Muscle of leg (tissue), 16 donors: ENCODE results near the gene MLYCD. TPM values are rescaled to one million over a fixed set of nuclear protein-coding genes. Genes with fewer than 3 reads are reported as not detected.

Source experiments
- DNase-seq: peaks from one replicate; pipeline ENCODE4 v3.0.0; 2013
- H3K27ac ChIP-seq: one replicate; pipeline ENCODE4 v1.5.1; 2013; ENCODE audit warnings: mild to moderate bottlenecking, low read length, control low read depth
- H3K27me3 ChIP-seq: one replicate; pipeline ENCODE4 v1.6.1; 2013; ENCODE audit warnings: low read length; ENCODE audit not compliant: control insufficient read depth, insufficient read depth
- H3K36me3 ChIP-seq: one replicate; pipeline ENCODE4 v1.6.1; 2013; ENCODE audit warnings: low read length; ENCODE audit not compliant: control insufficient read depth, insufficient read depth
- H3K4me1 ChIP-seq: one replicate; pipeline ENCODE4 v1.6.1; 2013; ENCODE audit warnings: low read length; ENCODE audit not compliant: control insufficient read depth, insufficient read depth
- H3K4me3 ChIP-seq: one replicate; pipeline ENCODE4 v1.5.1; 2013; ENCODE audit warnings: low read length, control low read depth
- H3K9me3 ChIP-seq: replicated peaks from 2 replicates; pipeline ENCODE4 v1.6.1; 2013; ENCODE audit warnings: low read depth, low read length; ENCODE audit not compliant: control insufficient read depth
- WGBS: methylation state at CpG from one replicate; pipeline ENCODE4 v1.1.5; 2013; ENCODE audit warnings: missing lambda C conversion rate; ENCODE audit not compliant: insufficient coverage; 5-methylcytosine and 5-hydroxymethylcytosine counted together
- long read RNA-seq, 11 donors: transcript quantifications; one replicate each; lab custom pipeline, GENCODE V29; 2026
- polyA plus RNA-seq, 8 donors: library from polyadenylated mRNA; unstranded; fragments of 120-200 nt; gene quantifications; one replicate each; pipeline versions ENCODE4 v1.2.1 to v1.2.3, GENCODE V29; 2013; ENCODE audit warnings: inconsistent platforms in 1 of 8, low replicate concordance in 1 of 8; ENCODE audit not compliant: insufficient read length in 8 of 8, insufficient read depth in 1 of 8
- total RNA-seq: library from RNA; stranded (reverse); fragments of 120-200 nt; gene quantifications from one replicate; pipeline ENCODE4 v1.2.4, GENCODE V29; 2013

MLYCD gene
- 3.8 TPM for total RNA-seq
- polyA plus RNA-seq = 1 to 10 TPM; 2.6 to 6.3 (median 4.0) TPM
- long read RNA-seq, donor 1, full-length matches to known transcripts = 3 of 3 reads
- long read RNA-seq, donor 1, partial matches to known transcripts = 0 of 3 reads
- long read RNA-seq, donor 1, other reads (novel, unspliced or antisense) = 0 of 3 reads
- long read RNA-seq, donor 2 = 0 reads
- long read RNA-seq, donor 3, full-length matches to known transcripts = 8 of 8 reads
- long read RNA-seq, donor 3, partial matches to known transcripts = 0 of 8 reads
- long read RNA-seq, donor 3, other reads (novel, unspliced or antisense) = 0 of 8 reads
- long read RNA-seq, donor 4, full-length matches to known transcripts = 7 of 7 reads
- long read RNA-seq, donor 4, partial matches to known transcripts = 0 of 7 reads
- long read RNA-seq, donor 4, other reads (novel, unspliced or antisense) = 0 of 7 reads
- long read RNA-seq, donor 5, full-length matches to known transcripts = 8 of 8 reads
- long read RNA-seq, donor 5, partial matches to known transcripts = 0 of 8 reads
- long read RNA-seq, donor 5, other reads (novel, unspliced or antisense) = 0 of 8 reads
- long read RNA-seq, donor 6, full-length matches to known transcripts = 18 of 18 reads
- long read RNA-seq, donor 6, partial matches to known transcripts = 0 of 18 reads
- long read RNA-seq, donor 6, other reads (novel, unspliced or antisense) = 0 of 18 reads
- long read RNA-seq, donor 7, full-length matches to known transcripts = 7 of 7 reads
- long read RNA-seq, donor 7, partial matches to known transcripts = 0 of 7 reads
- long read RNA-seq, donor 7, other reads (novel, unspliced or antisense) = 0 of 7 reads
- long read RNA-seq, donor 8, full-length matches to known transcripts = 4 of 4 reads
- long read RNA-seq, donor 8, partial matches to known transcripts = 0 of 4 reads
- long read RNA-seq, donor 8, other reads (novel, unspliced or antisense) = 0 of 4 reads
- long read RNA-seq, donor 9, full-length matches to known transcripts = 4 of 4 reads
- long read RNA-seq, donor 9, partial matches to known transcripts = 0 of 4 reads
- long read RNA-seq, donor 9, other reads (novel, unspliced or antisense) = 0 of 4 reads
- long read RNA-seq, donor 10, full-length matches to known transcripts = 5 of 5 reads
- long read RNA-seq, donor 10, partial matches to known transcripts = 0 of 5 reads
- long read RNA-seq, donor 10, other reads (novel, unspliced or antisense) = 0 of 5 reads
- long read RNA-seq, donor 11, full-length matches to known transcripts = 7 of 7 reads
- long read RNA-seq, donor 11, partial matches to known transcripts = 0 of 7 reads
- long read RNA-seq, donor 11, other reads (novel, unspliced or antisense) = 0 of 7 reads

DNA sequence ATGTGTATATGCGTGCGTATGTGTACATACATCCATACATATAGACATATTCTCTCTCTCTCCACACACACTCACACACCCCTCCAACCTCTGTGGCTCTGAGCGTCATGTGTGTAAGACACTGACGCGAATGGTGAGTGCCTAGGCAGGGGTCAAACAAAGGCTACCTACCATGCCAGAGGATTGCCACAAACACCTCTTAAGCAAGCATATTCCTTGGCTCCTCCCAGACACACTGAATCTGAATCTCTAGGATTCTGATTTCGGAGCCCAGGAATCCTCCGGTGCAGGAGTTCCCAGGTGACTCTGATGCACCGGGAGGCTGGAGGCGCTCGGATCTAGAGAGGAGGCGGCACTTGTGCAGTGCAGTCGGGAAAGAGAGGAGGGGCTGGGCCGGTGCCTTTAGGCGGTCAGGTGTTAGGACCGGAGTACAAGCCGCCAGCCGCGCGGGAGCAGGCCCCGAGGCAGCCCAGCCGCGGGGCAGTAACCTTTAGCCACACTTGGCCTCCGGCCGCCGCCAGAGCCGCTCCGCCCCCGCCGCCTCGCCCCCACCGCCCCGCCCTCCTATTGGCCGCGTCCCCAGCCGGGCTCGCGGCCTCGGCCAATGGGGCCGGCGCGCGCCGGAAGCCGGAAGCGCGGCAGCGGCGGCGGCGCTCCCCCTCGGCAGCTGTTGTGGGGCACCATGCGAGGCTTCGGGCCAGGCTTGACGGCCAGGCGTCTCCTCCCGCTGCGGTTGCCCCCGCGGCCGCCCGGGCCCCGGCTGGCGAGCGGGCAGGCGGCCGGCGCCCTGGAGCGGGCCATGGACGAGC lies at the start of gene MLYCD:
Gene MLYCD (plus strand): TSS at position 653 of the 809 bp plus-strand sequence. CDS start 30 bp downstream, at position 683.
- Histone ChIP-seq H3K9me3 (no peaks in the 10 kb centered on the region), H3K4me3 (peak within 1 kb of the TSS; percentile 50), H3K27ac (peak within 1 kb of the TSS; percentile 83), H3K4me1 (peaks cover 29% of the 10 kb centered on the region), H3K36me3 (peaks cover 4% of the 10 kb centered on the region), H3K27me3 (no peaks in the 10 kb centered on the region)
- 3% methylated on average over 67 of the region's 69 CpGs for WGBS
- peak; percentile 93 for DNase-seq

DNA sequence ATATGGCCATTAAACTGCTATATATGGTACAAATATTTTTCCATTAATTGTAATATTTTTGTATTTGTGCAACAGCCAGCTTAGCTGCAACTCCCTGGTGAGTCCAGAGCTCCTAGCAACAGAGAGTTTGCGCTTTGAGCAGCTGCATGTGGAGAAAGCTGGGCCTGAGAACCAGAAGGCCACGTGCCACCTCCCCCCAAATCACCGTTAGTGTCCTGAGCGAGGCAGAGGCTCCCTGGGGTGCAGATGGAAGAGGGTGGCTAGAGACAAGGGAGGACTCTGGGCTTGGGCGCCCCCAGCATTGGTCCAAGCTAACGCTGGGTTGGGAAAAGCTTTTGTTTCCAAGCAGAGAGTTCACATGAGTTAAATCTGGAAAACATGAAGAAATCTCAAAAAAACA lies 49.5 kb upstream of the MLYCD start:
- H3K27ac ChIP-seq = peak overlapping the region; percentile 71
- H3K4me3 ChIP-seq = no peak overlapping the region
- H3K4me1 ChIP-seq = peaks cover 9% of the 10 kb centered on the region
- 53% methylated on average over 2 of the region's 6 CpGs for WGBS
- DNase-seq = peak; percentile 93
- no peaks in the 10 kb centered on the region for H3K9me3 ChIP-seq
- H3K27me3 ChIP-seq = no peaks in the 10 kb centered on the region
- no peaks in the 10 kb centered on the region for H3K36me3 ChIP-seq

DNA sequence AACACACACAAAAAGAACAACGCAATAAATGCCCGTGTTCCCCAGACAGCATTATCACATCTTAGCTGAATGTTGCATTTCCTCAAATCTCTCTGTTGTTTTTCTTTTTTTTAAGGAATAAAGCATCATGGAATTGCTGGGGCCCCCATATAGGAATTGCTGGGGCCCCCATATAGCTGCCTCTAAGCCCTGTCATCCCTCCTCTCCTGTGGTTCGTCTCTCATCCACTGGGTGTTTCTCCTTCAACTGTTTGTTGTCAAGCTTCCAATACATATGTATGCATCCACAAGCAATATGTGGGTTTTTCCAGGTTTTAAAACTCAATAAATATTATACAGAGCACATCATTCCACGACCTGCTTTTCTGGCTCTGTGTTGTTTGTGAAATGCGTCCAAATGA lies 48.0 kb upstream of the MLYCD start:
- Histone ChIP-seq H3K27me3 (peaks cover 2% of the 10 kb centered on the region), H3K27ac (peak overlapping the region; percentile 71), H3K36me3 (no peaks in the 10 kb centered on the region), H3K9me3 (no peaks in the 10 kb centered on the region), H3K4me3 (no peak overlapping the region), H3K4me1 (peaks cover 9% of the 10 kb centered on the region)
- DNase-seq = peak; percentile 60
- no CpG with 5 or more reads among the region's 5 CpGs for WGBS

DNA sequence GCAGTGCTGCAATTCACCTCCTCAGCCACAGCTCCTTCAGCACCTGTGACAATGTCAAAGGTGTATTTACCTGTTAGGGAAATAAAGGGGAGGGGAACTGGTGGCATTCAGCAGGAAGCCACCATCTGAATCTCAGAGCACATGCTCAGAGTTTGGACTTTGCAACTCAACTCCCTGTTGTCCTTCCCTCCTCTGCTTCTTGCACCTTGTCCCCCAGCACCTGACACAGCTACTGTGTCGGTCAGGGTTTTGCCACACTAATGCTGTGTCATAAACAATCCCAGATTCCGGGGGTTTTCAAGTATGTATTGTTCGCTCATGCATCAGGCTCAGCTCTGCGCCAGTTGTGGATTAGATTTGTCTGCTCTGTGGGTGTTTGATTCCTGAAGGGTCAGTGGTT lies 47.4 kb upstream of the MLYCD start:
- H3K27ac ChIP-seq = peak overlapping the region; percentile 71
- no peak for DNase-seq
- no peaks in the 10 kb centered on the region for H3K9me3 ChIP-seq
- H3K36me3 ChIP-seq = no peaks in the 10 kb centered on the region
- no peak overlapping the region for H3K4me3 ChIP-seq
- WGBS = 71% methylated on average over 1 of the region's 4 CpGs
- peaks cover 2% of the 10 kb centered on the region for H3K27me3 ChIP-seq
- H3K4me1 ChIP-seq = peaks cover 9% of the 10 kb centered on the region

DNA sequence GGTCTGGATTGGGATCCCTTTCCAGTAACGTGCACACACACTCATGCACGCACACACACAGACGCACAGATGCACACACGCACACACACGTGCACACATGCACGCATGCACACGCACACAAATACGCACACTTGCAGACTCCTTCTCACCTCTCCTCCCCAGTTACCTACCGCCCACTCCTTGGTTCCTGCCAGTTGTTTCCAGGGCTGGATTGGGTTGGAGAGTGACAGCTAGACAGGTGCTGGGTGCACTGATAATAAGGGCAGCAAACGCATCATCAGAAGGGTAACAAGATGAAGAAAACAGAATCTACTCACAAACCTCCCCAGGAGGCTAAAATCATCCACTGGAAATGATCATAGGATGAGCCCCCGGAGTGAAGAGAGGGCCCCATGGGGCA lies 46.1 kb upstream of the MLYCD start:
- H3K9me3 ChIP-seq = no peaks in the 10 kb centered on the region
- DNase-seq = no peak
- no peak overlapping the region for H3K27ac ChIP-seq
- 83% methylated on average over 4 of the region's 11 CpGs for WGBS
- H3K4me3 ChIP-seq = no peak overlapping the region
- peaks cover 9% of the 10 kb centered on the region for H3K4me1 ChIP-seq
- peaks cover 2% of the 10 kb centered on the region for H3K27me3 ChIP-seq
- H3K36me3 ChIP-seq = no peaks in the 10 kb centered on the region

DNA sequence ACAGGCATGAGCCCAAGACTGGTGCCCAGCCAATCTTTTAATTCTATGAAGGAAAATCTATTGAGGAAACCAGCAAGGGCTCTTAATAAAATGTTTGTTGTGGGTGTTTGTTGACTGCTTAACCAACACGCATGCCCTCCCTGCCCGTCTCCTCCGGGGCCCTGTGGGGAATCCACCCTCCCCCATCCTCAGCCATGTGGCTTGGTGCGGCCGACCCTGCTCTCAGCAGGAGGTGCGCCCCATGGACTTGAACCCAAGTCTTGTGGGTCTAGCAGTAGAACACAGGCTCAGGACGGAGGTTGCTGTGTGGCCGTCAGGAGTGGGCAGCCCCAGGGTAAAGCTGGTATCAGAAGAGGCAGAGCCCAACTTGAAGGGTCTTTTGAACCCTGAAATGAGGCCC lies 45.1 kb upstream of the MLYCD start:
- no peak for DNase-seq
- 96% methylated on average over 2 of the region's 8 CpGs for WGBS
- Histone ChIP-seq H3K4me3 (no peak overlapping the region), H3K27ac (no peak overlapping the region), H3K36me3 (no peaks in the 10 kb centered on the region), H3K9me3 (no peaks in the 10 kb centered on the region), H3K27me3 (peaks cover 4% of the 10 kb centered on the region), H3K4me1 (peaks cover 9% of the 10 kb centered on the region)

DNA sequence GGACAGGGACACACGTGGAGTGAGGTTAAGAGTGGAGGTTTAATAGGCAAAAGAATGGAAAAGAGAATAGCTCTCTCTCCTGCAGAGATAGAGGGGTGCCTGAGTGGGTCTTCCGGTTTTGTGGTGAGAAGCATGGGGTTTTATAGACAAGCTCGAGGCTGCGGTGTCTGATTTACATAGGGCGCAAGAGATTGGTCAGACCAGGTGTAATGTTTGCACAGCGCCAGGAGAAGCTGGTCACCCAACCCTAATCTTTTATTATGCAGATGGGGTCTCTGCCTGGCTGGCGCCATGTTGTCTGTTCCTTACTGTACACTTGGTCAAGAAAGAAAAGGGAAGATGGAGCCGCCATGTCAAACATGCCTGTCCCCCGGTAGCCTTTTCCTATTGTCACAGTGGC lies 44.5 kb upstream of the MLYCD start:
- Histone ChIP-seq H3K27me3 (peaks cover 4% of the 10 kb centered on the region), H3K27ac (no peak overlapping the region), H3K36me3 (no peaks in the 10 kb centered on the region), H3K4me3 (no peak overlapping the region), H3K4me1 (peaks cover 9% of the 10 kb centered on the region), H3K9me3 (no peaks in the 10 kb centered on the region)
- no peak for DNase-seq
- 92% methylated on average over 5 of the region's 9 CpGs for WGBS

DNA sequence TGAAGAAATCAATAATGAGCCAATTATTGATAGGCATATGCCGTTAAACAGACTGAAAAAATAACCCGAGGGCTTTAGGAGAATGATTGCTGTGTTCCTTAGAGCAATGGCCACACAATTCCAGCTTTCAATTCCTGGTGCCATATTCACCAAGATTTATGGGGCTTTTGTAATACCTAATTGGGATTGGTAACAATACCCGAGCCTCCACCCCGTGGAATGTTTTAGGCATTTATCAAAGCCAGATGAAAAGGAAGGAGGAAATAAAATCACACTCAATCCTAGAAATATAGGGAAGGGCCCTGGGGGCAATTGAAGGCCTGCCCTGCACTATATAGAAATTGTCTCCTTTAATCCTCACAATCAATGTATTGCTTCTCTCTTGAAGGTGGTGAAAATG lies 42.1 kb upstream of the MLYCD start:
- DNase-seq = no peak
- peaks cover 4% of the 10 kb centered on the region for H3K27me3 ChIP-seq
- no peaks in the 10 kb centered on the region for H3K9me3 ChIP-seq
- no peaks in the 10 kb centered on the region for H3K36me3 ChIP-seq
- H3K27ac ChIP-seq = no peak overlapping the region
- no CpG with 5 or more reads among the region's 4 CpGs for WGBS
- H3K4me3 ChIP-seq = no peak overlapping the region
- no peaks in the 10 kb centered on the region for H3K4me1 ChIP-seq

DNA sequence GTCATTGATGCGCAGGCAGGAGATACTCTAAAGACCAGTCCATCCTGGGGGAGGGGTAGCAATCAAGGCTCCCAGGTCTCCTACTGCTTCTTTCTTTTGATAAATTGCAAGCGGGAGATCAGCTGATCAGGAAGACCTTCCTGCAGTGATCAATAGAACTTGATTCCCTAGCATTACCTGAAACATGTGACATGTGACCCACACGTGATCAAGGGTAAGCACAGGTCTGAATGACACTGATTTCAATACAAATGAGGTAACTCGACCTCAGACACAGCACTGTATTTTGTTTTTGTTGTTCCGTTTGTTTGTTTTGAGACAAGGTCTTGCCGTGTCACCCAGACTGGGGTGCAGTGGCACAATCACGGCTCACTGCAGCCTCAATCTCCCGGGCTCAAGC lies 39.6 kb upstream of the MLYCD start:
- DNase-seq = no peak
- H3K27ac ChIP-seq = no peak overlapping the region
- H3K4me1 ChIP-seq = no peaks in the 10 kb centered on the region
- peaks cover 4% of the 10 kb centered on the region for H3K27me3 ChIP-seq
- no peaks in the 10 kb centered on the region for H3K9me3 ChIP-seq
- 85% methylated on average over 6 of the region's 8 CpGs for WGBS
- H3K4me3 ChIP-seq = no peak overlapping the region
- H3K36me3 ChIP-seq = no peaks in the 10 kb centered on the region
